ENCODE measurements around the gene CDH15. TPM values are rescaled to one million over a fixed set of nuclear protein-coding genes. Genes with fewer than 3 reads are reported as not detected.

CDH15 gene
- total RNA-seq, 2 experiments from 2014 or later: not detected

DNA sequence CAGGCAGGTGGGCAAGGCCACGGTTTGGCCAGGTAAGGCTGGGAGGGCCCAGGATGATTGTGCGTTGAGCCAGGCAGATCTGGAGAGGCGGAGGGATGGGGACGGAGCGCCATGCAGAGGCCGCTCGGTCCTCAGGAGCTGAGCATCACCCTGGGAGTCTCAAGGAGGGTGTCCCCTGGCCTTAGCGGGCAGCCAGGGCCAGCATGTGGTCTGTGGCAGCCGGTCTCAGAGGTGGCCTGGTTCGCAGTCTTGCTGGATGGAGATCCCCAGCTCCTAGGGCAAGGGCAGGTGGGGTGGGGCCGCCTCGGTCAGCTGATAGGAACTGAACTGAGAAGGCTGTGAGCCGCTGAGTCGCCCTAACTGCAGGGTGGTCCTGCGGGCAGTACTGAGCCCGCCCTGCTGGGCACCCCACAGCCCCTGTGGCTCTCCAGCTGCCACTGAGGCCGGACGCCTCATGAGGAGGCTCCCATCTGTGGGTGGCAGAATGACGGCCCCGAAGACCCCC is 11.6 kb upstream of the CDH15 start:
- H3K27me3 Mint-ChIP-seq: no peaks in the 10 kb centered on the region
- CTCF ChIA-PET: no interaction called here
- ATAC-seq (ENCODE audit: poor library complexity) (no peak), DNase-seq (no peak)
- POLR2A ChIA-PET: interaction anchor here (0.6 kb wide), 1 partner anchor 15 kb away, joined by 4 read pairs; no protein-coding TSS in a partner anchor
- Histone ChIP-seq H3K27me3 (ENCODE audit: control insufficient read depth in 1 of 2, insufficient read depth in 2 of 2, low read length in 2 of 2) (no peaks in the 10 kb centered on the region), H3K4me1 (ENCODE audit: insufficient read depth, low read length) (peaks cover 10% of the 10 kb centered on the region), H3K4me3 (ENCODE audit: low read length) (no peak overlapping the region), H3K27ac (ENCODE audit: low read depth in 1 of 2, low read length in 2 of 2) (no peak overlapping the region), H3K9me3 (ENCODE audit: control insufficient read depth in 1 of 2, insufficient read depth in 1 of 2, low read length in 2 of 2) (peaks cover 0 to 6% of the 10 kb centered on the region in 2 experiments), H3K36me3 (ENCODE audit: insufficient read depth, low read length) (no peaks in the 10 kb centered on the region)
- peaks cover 4% of the 10 kb centered on the region for H3K4me1 Mint-ChIP-seq (ENCODE audit: low read depth)
- TF ChIP-seq, protein P1, sequence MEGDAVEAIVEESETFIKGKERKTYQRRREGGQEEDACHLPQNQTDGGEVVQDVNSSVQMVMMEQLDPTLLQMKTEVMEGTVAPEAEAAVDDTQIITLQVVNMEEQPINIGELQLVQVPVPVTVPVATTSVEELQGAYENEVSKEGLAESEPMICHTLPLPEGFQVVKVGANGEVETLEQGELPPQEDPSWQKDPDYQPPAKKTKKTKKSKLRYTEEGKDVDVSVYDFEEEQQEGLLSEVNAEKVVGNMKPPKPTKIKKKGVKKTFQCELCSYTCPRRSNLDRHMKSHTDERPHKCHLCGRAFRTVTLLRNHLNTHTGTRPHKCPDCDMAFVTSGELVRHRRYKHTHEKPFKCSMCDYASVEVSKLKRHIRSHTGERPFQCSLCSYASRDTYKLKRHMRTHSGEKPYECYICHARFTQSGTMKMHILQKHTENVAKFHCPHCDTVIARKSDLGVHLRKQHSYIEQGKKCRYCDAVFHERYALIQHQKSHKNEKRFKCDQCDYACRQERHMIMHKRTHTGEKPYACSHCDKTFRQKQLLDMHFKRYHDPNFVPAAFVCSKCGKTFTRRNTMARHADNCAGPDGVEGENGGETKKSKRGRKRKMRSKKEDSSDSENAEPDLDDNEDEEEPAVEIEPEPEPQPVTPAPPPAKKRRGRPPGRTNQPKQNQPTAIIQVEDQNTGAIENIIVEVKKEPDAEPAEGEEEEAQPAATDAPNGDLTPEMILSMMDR (IDR thresholded peaks at IDR 0.05): no peak
- no peak overlapping the region for H3K27ac Mint-ChIP-seq
- H3K36me3 Mint-ChIP-seq (ENCODE audit: low read depth): no peaks in the 10 kb centered on the region
- intact Hi-C loops (cut with DNase I, micrococcal nuclease): loop anchor here in 1 of 2 experiments (5.0 kb wide), 1 partner anchor 83 kb away; no protein-coding TSS in a partner anchor
- H3K4me3 Mint-ChIP-seq: no peak overlapping the region
- H3K9me3 Mint-ChIP-seq: no peaks in the 10 kb centered on the region

DNA sequence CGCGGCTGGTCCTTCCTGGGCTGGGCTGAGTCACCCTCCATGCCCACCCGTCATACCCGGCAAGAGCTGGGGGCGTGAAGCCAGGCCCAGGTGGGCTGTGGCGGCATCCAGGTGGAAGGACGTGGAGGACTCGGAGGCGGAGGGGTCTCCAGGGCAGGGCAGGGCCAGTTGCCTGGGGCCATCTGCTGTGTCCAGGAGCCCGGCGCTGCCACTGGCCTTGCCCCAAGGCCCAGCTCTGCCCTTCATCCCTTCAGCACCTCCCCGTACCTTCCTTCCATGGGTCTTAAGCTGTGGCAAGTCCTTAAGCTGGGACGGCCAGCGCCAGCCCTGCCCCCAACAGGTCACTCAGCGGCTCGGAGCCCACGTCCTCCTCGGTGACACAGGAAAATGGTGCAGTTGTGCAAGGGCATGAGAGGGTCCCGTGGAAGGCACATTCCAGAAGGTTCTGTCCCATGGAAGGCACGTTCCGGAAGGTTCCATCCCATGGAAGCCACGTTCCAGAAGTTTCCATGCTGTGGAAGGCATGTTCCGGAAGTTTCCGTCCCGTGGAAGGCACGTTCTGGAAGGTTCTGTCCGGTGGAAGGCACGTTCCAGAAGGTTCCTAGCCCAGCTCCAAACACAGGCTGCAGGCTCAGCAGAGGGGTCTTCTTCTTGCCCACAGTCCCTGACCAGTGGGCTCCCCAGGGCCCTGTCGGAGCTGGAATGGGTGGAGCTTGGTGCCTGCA is 10.4 kb upstream of the CDH15 start:
- no peak for ATAC-seq (ENCODE audit: poor library complexity)
- H3K27me3 ChIP-seq (ENCODE audit: control insufficient read depth in 1 of 2, insufficient read depth in 2 of 2, low read length in 2 of 2): no peaks in the 10 kb centered on the region
- no peak overlapping the region for H3K27ac ChIP-seq (ENCODE audit: low read depth in 1 of 2, low read length in 2 of 2)
- ChIA-PET POLR2A (no interaction called here), CTCF (no interaction called here)
- Mint-ChIP-seq H3K9me3 (no peaks in the 10 kb centered on the region), H3K4me3 (no peak overlapping the region), H3K36me3 (ENCODE audit: low read depth) (no peaks in the 10 kb centered on the region), H3K4me1 (ENCODE audit: low read depth) (peaks cover 4% of the 10 kb centered on the region), H3K27me3 (no peaks in the 10 kb centered on the region), H3K27ac (no peak overlapping the region)
- intact Hi-C loops (cut with DNase I, micrococcal nuclease): no loop called here
- H3K4me3 ChIP-seq (ENCODE audit: low read length): no peak overlapping the region
- H3K9me3 ChIP-seq (ENCODE audit: control insufficient read depth in 1 of 2, insufficient read depth in 1 of 2, low read length in 2 of 2): peaks cover 0 to 6% of the 10 kb centered on the region in 2 experiments
- DNase-seq: no peak
- no peaks in the 10 kb centered on the region for H3K36me3 ChIP-seq (ENCODE audit: insufficient read depth, low read length)
- TF ChIP-seq, protein P1 (IDR thresholded peaks at IDR 0.05): no peak
- H3K4me1 ChIP-seq (ENCODE audit: insufficient read depth, low read length): peaks cover 10% of the 10 kb centered on the region

GRCh38 chr16:89161763-89162713 is 9.5 kb upstream of the CDH15 start:
- Mint-ChIP-seq H3K27ac (no peak overlapping the region), H3K27me3 (no peaks in the 10 kb centered on the region), H3K9me3 (no peaks in the 10 kb centered on the region), H3K4me1 (ENCODE audit: low read depth) (peaks cover 4% of the 10 kb centered on the region), H3K4me3 (no peak overlapping the region), H3K36me3 (ENCODE audit: low read depth) (no peaks in the 10 kb centered on the region)
- DNase-seq (no peak), ATAC-seq (ENCODE audit: poor library complexity) (no peak)
- Histone ChIP-seq H3K36me3 (ENCODE audit: insufficient read depth, low read length) (no peaks in the 10 kb centered on the region), H3K9me3 (ENCODE audit: control insufficient read depth in 1 of 2, insufficient read depth in 1 of 2, low read length in 2 of 2) (peaks cover 0 to 6% of the 10 kb centered on the region in 2 experiments), H3K4me1 (ENCODE audit: insufficient read depth, low read length) (peaks cover 8% of the 10 kb centered on the region), H3K27ac (ENCODE audit: low read depth in 1 of 2, low read length in 2 of 2) (no peak overlapping the region), H3K4me3 (ENCODE audit: low read length) (no peak overlapping the region), H3K27me3 (ENCODE audit: control insufficient read depth in 1 of 2, insufficient read depth in 2 of 2, low read length in 2 of 2) (no peaks in the 10 kb centered on the region)
- ChIA-PET POLR2A (no interaction called here), CTCF (no interaction called here)
- TF ChIP-seq, protein P1 (IDR thresholded peaks at IDR 0.05): no peak
- intact Hi-C loops (cut with DNase I, micrococcal nuclease): no loop called here
